HCT116 (cell line): ENCODE data around the gene MBOAT1. TPM values are rescaled to one million over a fixed set of nuclear protein-coding genes. Genes with fewer than 3 reads are reported as not detected.
"Not testable (repeated sequence)": the region's sequence is repeated elsewhere in the genome, so short reads cannot be mapped to it uniquely, and the experiment has no call there.

Experiments
- ATAC-seq: fragments of 200-7000 bp; cut with Tn5 transposase; 2 replicates; pipeline ENCODE4 v1.9.1; 2020; ENCODE audit warnings: mild to moderate bottlenecking, moderate library complexity
- BruUV-seq: library from RNA; stranded (reverse); fragments of 400-500 nt; replicated peaks from 2 replicates; lab custom pipeline; 2021; lab: Mats Ljungman, UMichigan
- CTCF ChIA-PET: fragments of 300-600 bp; sonication (Branson Sonifier 250); formaldehyde crosslinking; loops from one replicate; lab custom pipeline; 2021; ENCODE audit warnings: antibody characterized with exemption; lab: Charles Lee
- POLR2A ChIA-PET: fragments of 300-600, 350-600 bp; sonication (Branson Sonifier 250); formaldehyde crosslinking; loops from one replicate; lab custom pipeline; 2021; ENCODE audit warnings: antibody characterized with exemption; lab: Charles Lee
- RAD21 ChIA-PET, 2 experiments: fragments of 300-600 bp; sonication (Branson Sonifier 250); formaldehyde crosslinking; loops; one replicate each; lab custom pipeline; 2023; ENCODE audit warnings: low total read pairs in 2 of 2; ENCODE audit not compliant: uncharacterized antibody in 2 of 2, unreplicated experiment in 2 of 2, low non-redundant PET in 1 of 2; lab: Charles Lee
- DNase-seq: peaks from one replicate; pipeline ENCODE4 v3.0.0-alpha.2; 2010; ENCODE audit warnings: low read depth, low spot score
- H2AFZ ChIP-seq: fragments of 200-600 bp; shearing (Covaris generic), sonication (generic); 2 replicates; pipeline ENCODE4 v1.6.1; 2017; ENCODE audit warnings: low read depth, mixed run types, mixed read lengths, antibody characterized with exemption, low read length; ENCODE audit not compliant: poor library complexity, severe bottlenecking
- H3K27ac ChIP-seq: 2 replicates; pipeline ENCODE4 v1.5.1; 2012; ENCODE audit warnings: low read depth, low read length
- H3K27me3 ChIP-seq: fragments of 200-600 bp; sonication (generic); 2 replicates; pipeline ENCODE4 v1.6.1; 2016; ENCODE audit warnings: mixed run types, low read length, mixed read lengths; ENCODE audit not compliant: insufficient read depth
- H3K36me3 ChIP-seq, 2 experiments: fragments of 200-500 bp in 1 of 2; fragments of 200-600 bp in 1 of 2; sonication (Bioruptor generic) in 1 of 2; sonication (generic) in 1 of 2; 2 replicates each; pipeline versions ENCODE4 v1.5.1 to v1.6.1; 2014 to 2016; ENCODE audit warnings: low read length in 2 of 2, inconsistent platforms in 1 of 2, mixed read lengths in 1 of 2, mixed run types in 1 of 2; ENCODE audit not compliant: insufficient read depth in 2 of 2, control insufficient read depth in 1 of 2
- H3K4me1 ChIP-seq, 2 experiments: fragments of 200-600 bp in 1 of 2; sonication (generic) in 1 of 2; 2 replicates each; pipeline versions ENCODE4 v1.5.1 to v1.6.1; 2012 to 2017; ENCODE audit warnings: low read length in 2 of 2, inconsistent platforms in 1 of 2, mild to moderate bottlenecking in 1 of 2, mixed read lengths in 1 of 2, mixed run types in 1 of 2, moderate library complexity in 1 of 2; ENCODE audit not compliant: insufficient read depth in 2 of 2, control insufficient read depth in 1 of 2
- H3K4me2 ChIP-seq: fragments of 200-600 bp; sonication (generic); 2 replicates; pipeline ENCODE4 v1.6.1; 2017; ENCODE audit warnings: mixed run types, low read length, mixed read lengths
- H3K4me3 ChIP-seq, 2 experiments: fragments of 200-600 bp in 1 of 2; sonication (generic) in 1 of 2; replicated peaks in 1 of 2; 2 replicates each; pipeline ENCODE4 v1.5.1; 2011 to 2016; ENCODE audit warnings: low read length in 2 of 2, control low read depth in 1 of 2, low read depth in 1 of 2, mild to moderate bottlenecking in 1 of 2, mixed read lengths in 1 of 2, mixed run types in 1 of 2
- H3K79me2 ChIP-seq: fragments of 200-600 bp; sonication (generic); 2 replicates; pipeline ENCODE4 v1.6.1; 2017; ENCODE audit warnings: mild to moderate bottlenecking, mixed run types, low read length, moderate library complexity, mixed read lengths; ENCODE audit not compliant: insufficient read depth
- H3K9ac ChIP-seq: fragments of 200-600 bp; sonication (generic); 2 replicates; pipeline ENCODE4 v1.6.1; 2016; ENCODE audit warnings: low read length, mixed read lengths
- H3K9me2 ChIP-seq: fragments of 200-600 bp; sonication (generic), shearing (Covaris generic); 2 replicates; pipeline ENCODE4 v1.6.1; 2017; ENCODE audit warnings: mixed run types, mild to moderate bottlenecking, moderate library complexity; ENCODE audit not compliant: insufficient read depth
- H3K9me3 ChIP-seq, 2 experiments: fragments of 200-500 bp in 1 of 2; fragments of 200-600 bp in 1 of 2; sonication (Bioruptor generic) in 1 of 2; sonication (generic) in 1 of 2; 2 replicates each; pipeline ENCODE4 v1.6.1; 2014 to 2017; ENCODE audit warnings: low read length in 2 of 2, mixed read lengths in 2 of 2, inconsistent platforms in 1 of 2, low read depth in 1 of 2, mild to moderate bottlenecking in 1 of 2, mixed run types in 1 of 2, moderate library complexity in 1 of 2; ENCODE audit not compliant: control insufficient read depth in 1 of 2, insufficient read depth in 1 of 2
- H4K20me1 ChIP-seq: fragments of 200-600 bp; sonication (generic), shearing (Covaris generic); 2 replicates; pipeline ENCODE4 v1.6.1; 2017; ENCODE audit warnings: mixed run types, mild to moderate bottlenecking, moderate library complexity; ENCODE audit not compliant: insufficient read depth
- CTCF ChIP-seq, 3 experiments: fragments of 200-600 bp in 1 of 3; sonication (generic) in 1 of 3; IDR thresholded peaks in 2 of 3; conservative IDR thresholded peaks in 1 of 3; 2 replicates each; pipeline ENCODE4 v1.5.1; 2012 to 2017; ENCODE audit warnings: low read depth in 2 of 3, low read length in 2 of 3, antibody characterized with exemption in 1 of 3, borderline replicate concordance in 1 of 3, control low read depth in 1 of 3, mild to moderate bottlenecking in 1 of 3, mixed read lengths in 1 of 3, mixed run types in 1 of 3, moderate library complexity in 1 of 3; ENCODE audit not compliant: insufficient read depth in 1 of 3
- EGR1 ChIP-seq: IDR thresholded peaks from 2 replicates; pipeline ENCODE4 v1.6.1; 2012; ENCODE audit warnings: low read depth
- ELF1 ChIP-seq: IDR thresholded peaks from 2 replicates; pipeline ENCODE4 v1.6.1; 2012; ENCODE audit warnings: low read depth, borderline replicate concordance
- EZH2 ChIP-seq: fragments of 200-600 bp; sonication (generic); IDR thresholded peaks from 2 replicates; pipeline ENCODE4 v1.6.1; 2017; ENCODE audit warnings: antibody characterized with exemption, mixed run types
- EZH2phosphoT487 ChIP-seq: fragments of 200-600 bp; IDR thresholded peaks from 2 replicates; pipeline ENCODE4 v1.6.1; 2018; ENCODE audit warnings: antibody characterized with exemption, borderline replicate concordance
- JUND ChIP-seq: IDR thresholded peaks from 2 replicates; pipeline ENCODE4 v1.6.1; 2012
- POLR2A ChIP-seq: IDR thresholded peaks from 2 replicates; pipeline ENCODE4 v1.7.0; 2011; ENCODE audit warnings: borderline replicate concordance; ENCODE audit not compliant: insufficient read depth, insufficient read length; ENCODE audit errors: extremely low read depth
- RAD21 ChIP-seq: IDR thresholded peaks from 2 replicates; pipeline ENCODE4 v1.6.1; 2012; ENCODE audit warnings: low read depth, mild to moderate bottlenecking
- REST ChIP-seq: IDR thresholded peaks from 2 replicates; pipeline ENCODE4 v1.6.1; 2012; ENCODE audit warnings: low read depth
- SP1 ChIP-seq: IDR thresholded peaks from 2 replicates; pipeline ENCODE4 v1.6.1; 2012; ENCODE audit warnings: low read depth
- SRF ChIP-seq: IDR thresholded peaks from 2 replicates; pipeline ENCODE4 v1.6.1; 2012; ENCODE audit warnings: low read depth
- TCF7L2 ChIP-seq: IDR thresholded peaks from 2 replicates; pipeline ENCODE4 v1.7.0; 2011; ENCODE audit warnings: borderline replicate concordance, inconsistent platforms; ENCODE audit not compliant: insufficient read depth, insufficient read length; ENCODE audit errors: extremely low read depth
- YY1 ChIP-seq: IDR thresholded peaks from 2 replicates; pipeline ENCODE4 v1.6.1; 2011; ENCODE audit warnings: low read length, low read depth, moderate library complexity, mild to moderate bottlenecking; ENCODE audit not compliant: insufficient replicate concordance; ENCODE audit errors: extremely low read depth
- ZBTB33 ChIP-seq: IDR thresholded peaks from 2 replicates; pipeline ENCODE4 v1.6.1; 2011; ENCODE audit warnings: mild to moderate bottlenecking, low read length, moderate library complexity; ENCODE audit not compliant: insufficient replicate concordance; ENCODE audit errors: extremely low read depth
- ZFX ChIP-seq: fragments of 450-650 bp; IDR thresholded peaks from 2 replicates; pipeline ENCODE4 v1.6.1; 2017
- ZNF274 ChIP-seq: fragments of 200-500 bp; sonication (Bioruptor generic); IDR thresholded peaks from 2 replicates; pipeline ENCODE4 v1.6.1; 2014; ENCODE audit warnings: mild to moderate bottlenecking, low read depth, low read length, inconsistent platforms
- intact Hi-C: fragments of 100-400 bp; cut with micrococcal nuclease; formaldehyde crosslinking; loops from 2 replicates; pipeline ENCODE4 v1.10.0; 2022
- total RNA-seq: library from RNA; stranded (reverse); gene quantifications from one replicate; pipeline ENCODE4 v1.2.1, GENCODE V29; 2021; ENCODE audit not compliant: unreplicated experiment

Gene MBOAT1
- total RNA-seq, 1 experiment from 2014 or later: 11.7 TPM

- TF ChIP-seq TCF7L2 (no peak), REST (no peak), YY1 (no peak), EZH2phosphoT487 (no peak), SRF (no peak), ZFX (no peak), RAD21 (no peak), ELF1 (no peak), JUND (no peak), ZNF274 (no peak), EZH2 (no peak), CTCF (IDR thresholded peaks at IDR 0.05 in 2 of 3, conservative IDR thresholded peaks at IDR 0.05 in 1 of 3; ENCODE audit: borderline replicate concordance in 1 of 3, insufficient read depth in 1 of 3, low read depth in 2 of 3, low read length in 2 of 3) (no peak), EGR1 (no peak), SP1 (no peak), ZBTB33 (no peak), POLR2A (no peak)
- TF ChIP-seq, all 23 proteins: peak for 0
- no peaks in the 10 kb centered on the region for H3K9me3 ChIP-seq
- H3K4me3 ChIP-seq: no peak overlapping the region
- H3K4me1 ChIP-seq: no peaks in the 10 kb centered on the region
- H3K9ac ChIP-seq: no peak overlapping the region
- no TSS peak for BruUV-seq
- no peaks in the 10 kb centered on the region for H3K79me2 ChIP-seq
- ChIA-PET POLR2A (no interaction called here), RAD21 (no interaction called here), CTCF (interaction anchor here (1.4 kb wide), 1 partner anchor 21 kb away, joined by 6 read pairs; no protein-coding TSS in a partner anchor)
- H3K9me2 ChIP-seq: no peaks in the 10 kb centered on the region
- H4K20me1 ChIP-seq: no peaks in the 10 kb centered on the region
- no peak for ATAC-seq
- H3K27me3 ChIP-seq: no peaks in the 10 kb centered on the region
- no peak for DNase-seq
- H2AFZ ChIP-seq: no peak overlapping the region
- intact Hi-C loops: no loop called here
- no peaks in the 10 kb centered on the region for H3K36me3 ChIP-seq
- H3K27ac ChIP-seq: no peak overlapping the region
- H3K4me2 ChIP-seq: no peak overlapping the region
These were observed 64.8 kb downstream of the MBOAT1 start for GRCh38 chr6:20147469-20147868.

DNA sequence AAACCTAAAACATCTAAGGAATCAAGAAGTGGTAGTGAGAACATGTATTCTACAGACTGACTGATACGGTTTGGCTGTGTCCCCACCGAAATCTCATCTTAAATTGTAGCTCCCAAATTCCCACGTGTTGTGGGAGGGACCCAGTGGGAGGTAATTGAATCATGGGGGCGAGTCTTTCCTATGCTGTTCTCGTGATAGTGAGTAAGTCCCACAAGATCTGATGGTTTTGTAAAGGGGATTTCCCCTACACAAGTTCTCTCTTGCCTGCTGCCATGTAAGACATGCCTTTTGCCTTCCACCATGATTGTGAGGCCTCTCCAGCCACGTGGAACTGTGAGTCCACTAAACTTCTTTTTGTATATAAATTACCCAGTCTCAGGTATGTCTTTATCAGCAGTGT, 65.4 kb downstream of the MBOAT1 start:
- H3K27ac ChIP-seq, BruUV-seq, H4K20me1 ChIP-seq, H3K4me1 ChIP-seq, H2AFZ ChIP-seq, ATAC-seq, H3K9ac ChIP-seq, RAD21 ChIA-PET, H3K4me3 ChIP-seq, H3K79me2 ChIP-seq, DNase-seq, POLR2A ChIA-PET, H3K9me3 ChIP-seq, H3K36me3 ChIP-seq, H3K27me3 ChIP-seq, H3K9me2 ChIP-seq, CTCF ChIA-PET, H3K4me2 ChIP-seq, intact Hi-C loops: not testable (repeated sequence)
